HepG2 (cell line): ENCODE data around the gene LCORL. TPM values are rescaled to one million over a fixed set of nuclear protein-coding genes. Genes with fewer than 3 reads are reported as not detected.
A peak's percentile ranks its signal among the peaks of the same experiment; 100 is the strongest.

Experiments
- ATAC-seq: fragments of 200-7000 bp; cut with Tn5 transposase; 3 replicates; pipeline ENCODE4 v1.9.1; 2020; ENCODE audit warnings: mild to moderate bottlenecking, moderate library complexity
- BruUV-seq: library from RNA; stranded (reverse); fragments of 400-500 nt; replicated peaks from 2 replicates; lab custom pipeline; 2021; lab: Mats Ljungman, UMichigan
- CTCF ChIA-PET: fragments of 300-600 bp; formaldehyde crosslinking; extraction: SDS; loops from one replicate; lab custom pipeline; 2021; ENCODE audit warnings: low total read pairs, inconsistent platforms, low intra/inter-chr PET ratio; lab: Yijun Ruan, JAX
- POLR2A ChIA-PET: fragments of 350-600 bp; sonication (Branson Sonifier 250); formaldehyde crosslinking; loops from one replicate; lab custom pipeline; 2020; ENCODE audit warnings: antibody characterized with exemption, inconsistent platforms; lab: Yijun Ruan, JAX
- DNase-seq: peaks from one replicate; pipeline ENCODE4 v3.0.0-alpha.2; 2015; ENCODE audit warnings: low spot score
- FAIRE-seq: peaks from 3 replicates; lab custom pipeline; 2011; peaks lifted over from hg19 to GRCh38; lab: Jason Lieb, UNC
- H2AFZ ChIP-seq: one replicate; pipeline ENCODE4 v1.6.1; 2011; ENCODE audit warnings: low read length, inconsistent platforms
- H3K27ac ChIP-seq: fragments of 300-600 bp; 3 replicates; pipeline ENCODE4 v1.8.0; 2011; ENCODE audit warnings: mixed run types, mild to moderate bottlenecking, mixed read lengths, low read length, inconsistent platforms; ENCODE audit not compliant: insufficient read depth; ENCODE audit errors: extremely low read length
- H3K27me3 ChIP-seq, 2 experiments: fragments of 200-600 bp in 1 of 2; 2 replicates in 1 of 2; 3 replicates in 1 of 2; pipeline versions ENCODE4 v1.6.0 to v1.8.0; 2011; ENCODE audit warnings: low read length in 2 of 2, mild to moderate bottlenecking in 2 of 2, moderate library complexity in 2 of 2, inconsistent platforms in 1 of 2; ENCODE audit not compliant: insufficient read depth in 2 of 2, control insufficient read depth in 1 of 2
- H3K36me3 ChIP-seq, 2 experiments: fragments of 200-600 bp in 1 of 2; replicated peaks in 1 of 2; 2 replicates in 1 of 2; 3 replicates in 1 of 2; pipeline versions ENCODE4 v1.5.1 to v1.8.0; 2011; ENCODE audit warnings: low read length in 2 of 2, inconsistent platforms in 1 of 2; ENCODE audit not compliant: insufficient read depth in 2 of 2, control insufficient read depth in 1 of 2
- H3K4me1 ChIP-seq: 2 replicates; pipeline ENCODE4 v1.5.1; 2012; ENCODE audit warnings: low read length, inconsistent platforms; ENCODE audit not compliant: insufficient read depth
- H3K4me2 ChIP-seq: 2 replicates; pipeline ENCODE4 v1.6.0; 2011; ENCODE audit warnings: low read depth, low read length, inconsistent platforms
- H3K4me3 ChIP-seq, 3 experiments: fragments of 200-600 bp in 1 of 3; sonication (generic), shearing (Covaris generic) in 1 of 3; replicated peaks in 1 of 3; 2 replicates each; pipeline ENCODE4 v1.5.1; 2011 to 2016; ENCODE audit warnings: low read length in 3 of 3, inconsistent platforms in 2 of 3, low read depth in 2 of 3, mild to moderate bottlenecking in 2 of 3, control low read depth in 1 of 3, mixed read lengths in 1 of 3; ENCODE audit not compliant: insufficient read depth in 1 of 3
- H3K79me2 ChIP-seq: one replicate; pipeline ENCODE4 v1.6.1; 2011; ENCODE audit warnings: low read length, inconsistent platforms; ENCODE audit not compliant: insufficient read depth
- H3K9ac ChIP-seq: 2 replicates; pipeline ENCODE4 v1.6.0; 2011; ENCODE audit warnings: mild to moderate bottlenecking, low read depth, low read length, inconsistent platforms; ENCODE audit not compliant: insufficient read depth
- H3K9me3 ChIP-seq: 2 replicates; pipeline ENCODE4 v1.5.1; 2012; ENCODE audit warnings: mild to moderate bottlenecking, low read length
- H4K20me1 ChIP-seq: 2 replicates; pipeline ENCODE4 v1.6.0; 2011; ENCODE audit warnings: inconsistent platforms, mild to moderate bottlenecking, low read length, moderate library complexity; ENCODE audit not compliant: insufficient read depth
- DRAP1 ChIP-seq: IDR thresholded peaks from 2 replicates; pipeline ENCODE4 v1.6.1; 2016; ENCODE audit warnings: missing genetic modification reagents, missing compliant biosample characterization
- EEA1 ChIP-seq: sonication (generic); formaldehyde crosslinking; IDR thresholded peaks from 2 replicates; pipeline ENCODE4 v1.5.1; 2020; ENCODE audit warnings: mild to moderate bottlenecking, missing genetic modification reagents, borderline replicate concordance
- ESRRA ChIP-seq: sonication (generic); formaldehyde crosslinking; IDR thresholded peaks from 2 replicates; pipeline ENCODE4 v1.5.1; 2020; ENCODE audit warnings: mild to moderate bottlenecking, low read depth, missing genetic modification reagents
- FOXM1 ChIP-seq: sonication (generic); formaldehyde crosslinking; IDR thresholded peaks from 2 replicates; pipeline ENCODE4 v1.5.0; 2020; ENCODE audit warnings: missing genetic modification reagents
- KLF6 ChIP-seq: IDR thresholded peaks from 2 replicates; pipeline ENCODE4 v1.8.0; 2016; ENCODE audit warnings: missing biosample characterization, missing genetic modification reagents
- MZF1 ChIP-seq: sonication (generic); formaldehyde crosslinking; IDR thresholded peaks from 2 replicates; pipeline ENCODE4 v1.8.1; 2023; ENCODE audit warnings: mild to moderate bottlenecking, missing genetic modification reagents, borderline replicate concordance
- NFKB2 ChIP-seq: sonication (generic); formaldehyde crosslinking; IDR thresholded peaks from 2 replicates; pipeline ENCODE4 v1.4.0; 2020; ENCODE audit warnings: missing genetic modification reagents, borderline replicate concordance
- NFKBIZ ChIP-seq: IDR thresholded peaks from 2 replicates; pipeline ENCODE4 v1.6.1; 2018; ENCODE audit warnings: missing genetic modification reagents, missing compliant biosample characterization
- NONO ChIP-seq, 2 experiments: fragments of 450-650 bp in 1 of 2; sonication (generic) in 1 of 2; formaldehyde crosslinking in 1 of 2; IDR thresholded peaks in 1 of 2; conservative IDR thresholded peaks in 1 of 2; 2 replicates each; pipeline versions ENCODE4 v1.6.1 to v1.8.0; 2017 to 2022; ENCODE audit warnings: mild to moderate bottlenecking in 1 of 2, missing genetic modification reagents in 1 of 2, moderate library complexity in 1 of 2
- PRMT3 ChIP-seq: sonication (generic); formaldehyde crosslinking; IDR thresholded peaks from 2 replicates; pipeline ENCODE4 v1.8.1; 2022; ENCODE audit warnings: low read depth, mild to moderate bottlenecking, moderate library complexity, missing genetic modification reagents, borderline replicate concordance
- RCOR2 ChIP-seq: IDR thresholded peaks from 2 replicates; pipeline ENCODE4 v1.6.1; 2016; ENCODE audit warnings: missing biosample characterization, missing genetic modification reagents
- SATB2 ChIP-seq: sonication (generic); formaldehyde crosslinking; IDR thresholded peaks from 2 replicates; pipeline ENCODE4 v1.5.0; 2020; ENCODE audit warnings: missing genetic modification reagents
- SP4 ChIP-seq: sonication (generic); formaldehyde crosslinking; IDR thresholded peaks from 2 replicates; pipeline ENCODE4 v1.8.1; 2023; ENCODE audit warnings: mild to moderate bottlenecking, missing genetic modification reagents
- THAP7 ChIP-seq: sonication (generic); formaldehyde crosslinking; IDR thresholded peaks from 2 replicates; pipeline ENCODE4 v1.8.1; 2023; ENCODE audit warnings: mild to moderate bottlenecking, missing genetic modification reagents
- TIGD3 ChIP-seq: sonication (generic); formaldehyde crosslinking; IDR thresholded peaks from 2 replicates; pipeline ENCODE4 v1.5.1; 2020; ENCODE audit warnings: mild to moderate bottlenecking, missing genetic modification reagents, borderline replicate concordance
- ZNF441 ChIP-seq: sonication (generic); formaldehyde crosslinking; IDR thresholded peaks from 2 replicates; pipeline ENCODE4 v1.7.0; 2021; ENCODE audit warnings: missing genetic modification reagents, borderline replicate concordance
- ZNF501 ChIP-seq: sonication (generic); formaldehyde crosslinking; IDR thresholded peaks from 2 replicates; pipeline ENCODE4 v1.5.1; 2020; ENCODE audit warnings: mild to moderate bottlenecking, moderate library complexity, missing genetic modification reagents
- ZNF597 ChIP-seq: sonication (generic); formaldehyde crosslinking; IDR thresholded peaks from 2 replicates; pipeline ENCODE4 v1.5.0; 2020; ENCODE audit warnings: missing genetic modification reagents
- WGBS: methylation state at CpG from one replicate; pipeline ENCODE4 v1.1.6; 2017; ENCODE audit warnings: low lambda C conversion rate; 5-methylcytosine and 5-hydroxymethylcytosine counted together
- in situ Hi-C: cut with HindIII; loops from 2 replicates; pipeline ENCODE4 v1.10.0; 2017; ENCODE audit warnings: low pct_unique_long_range_greater_than_20kb; ENCODE audit not compliant: extremely low pct_ligation_motif_present
- intact Hi-C: fragments of 100-400 bp; cut with micrococcal nuclease; formaldehyde crosslinking; loops from one replicate; pipeline ENCODE4 v1.10.0; 2022; ENCODE audit not compliant: unreplicated experiment
- polyA plus RNA-seq, 8 experiments: library from polyadenylated mRNA; depleted of rRNA in 3 of 8; stranded (reverse) in 7 of 8; unstranded in 1 of 8; fragments of >200 nt; fragmentation: Illumina TruSeq in 4 of 8; extraction: Trizol in 4 of 8; gene quantifications; 2 replicates each; pipeline versions ENCODE4 v1.2.1 to v1.2.3, GENCODE V29; 2011 to 2016; ENCODE audit warnings: low read depth in 4 of 8, missing spikeins in 1 of 8, mixed read lengths in 1 of 8; ENCODE audit not compliant: insufficient read depth in 1 of 8
- total RNA-seq, 5 experiments: library from RNA; depleted of rRNA; stranded (reverse); fragments of >200 nt; fragmentation: Illumina TruSeq; extraction: Trizol; gene quantifications; 2 replicates each; pipeline ENCODE4 v1.2.3, GENCODE V29; 2016; ENCODE audit warnings: low read depth in 1 of 5

Gene LCORL
- total and polyA plus RNA-seq, 2 of the 13 experiments (the other 11 are each of a cell fraction or from before 2014, with no cell fraction given) = 5.3 to 14.5 TPM

- peak within 1 kb of the TSS; percentile 97 for H3K27ac ChIP-seq
- POLR2A ChIA-PET = interaction anchor here (0.8 to 1.2 kb wide), 5 partner anchors 10 to 239 kb away, joined by 3 to 7 read pairs (median 3); partner anchors contain the start of gene LCORL
- no peaks in the 10 kb centered on the region for H3K9me3 ChIP-seq
- FAIRE-seq (peak; percentile 82), ATAC-seq (peak; percentile 96), DNase-seq (peak; percentile 98)
- under 1% methylated on average over 40 of the region's 69 CpGs for WGBS
- CTCF ChIA-PET = no interaction called here
- H2AFZ ChIP-seq = no peak within 1 kb of the TSS
- H3K36me3 ChIP-seq = peaks cover 2 to 13% of the 10 kb centered on the region in 2 experiments; a peak in 4 of 5 replicates
- H3K79me2 ChIP-seq = peaks cover 94% of the 10 kb centered on the region
- in situ Hi-C loops (loop anchor here (10.0 kb wide), 2 partner anchors 214 to 554 kb away; partner anchors contain the start of gene LCORL), intact Hi-C loops (loop anchor here (1.0 to 2.0 kb wide), 2 partner anchors 210 to 262 kb away; no protein-coding TSS in a partner anchor)
- H3K9ac ChIP-seq = peak within 1 kb of the TSS; percentile 97
- H3K4me2 ChIP-seq = peak within 1 kb of the TSS; percentile 92
- H4K20me1 ChIP-seq = peaks cover 32% of the 10 kb centered on the region
- peaks cover 47% of the 10 kb centered on the region for H3K4me1 ChIP-seq
- no peaks in the 10 kb centered on the region; a peak in 1 of 5 replicates for H3K27me3 ChIP-seq
- peak within 1 kb of the TSS; percentile 87 to 93 (median 90) for H3K4me3 ChIP-seq
- BruUV-seq = TSS peak; percentile 74
- TF ChIP-seq EEA1 (CRISPR knock-in tag) (peak; percentile 29; the same call in 1 of the 2 replicates), KLF6 (CRISPR knock-in tag) (0 out of 2 replicates have a peak, but pooled peaks have one; percentile 53), FOXM1 (peak; percentile 74; the same call in 1 of the 2 replicates), ZNF441 (CRISPR knock-in tag) (no peak), RCOR2 (CRISPR knock-in tag) (no peak), PRMT3 (CRISPR knock-in tag) (peak; percentile 92; the same call in 1 of the 2 replicates), NONO (IDR thresholded peaks at IDR 0.05) (no peak), NONO (CRISPR knock-in tag; conservative IDR thresholded peaks at IDR 0.05) (peak; percentile 85), DRAP1 (CRISPR knock-in tag) (peak; percentile 85), MZF1 (peak; percentile 83; the same call in 1 of the 2 replicates), NFKB2 (CRISPR knock-in tag) (peak; percentile 93; the same call in 1 of the 2 replicates), SP4 (peak; percentile 77), NFKBIZ (CRISPR knock-in tag) (peak; percentile 22; the same call in 1 of the 2 replicates), ZNF597 (CRISPR knock-in tag) (no peak), SATB2 (peak; percentile 91; the same call in 1 of the 2 replicates), ZNF501 (CRISPR knock-in tag) (peak; percentile 78), TIGD3 (CRISPR knock-in tag) (no peak; the same call in 1 of the 2 replicates), ESRRA (CRISPR knock-in tag) (peak; percentile 68; the same call in 1 of the 2 replicates), THAP7 (CRISPR knock-in tag) (peak; percentile 70; the same call in 1 of the 2 replicates)
These were observed 211.1 kb downstream of the LCORL start, which contains the start of the genes DCAF16 and NCAPG for GRCh38 chr4:17810260-17811077. TSS of gene DCAF16 (minus strand) at chr4:17810757. CDS start at chr4:17804141, 6,616 bp downstream. TSS of gene NCAPG (plus strand) at chr4:17810979. CDS start at chr4:17811078, 99 bp downstream.
